ENCODE measurements around the gene IL21.
A peak's percentile ranks its signal among the peaks of the same experiment; 100 is the strongest.
"Not testable (repeated sequence)": the region's sequence is repeated elsewhere in the genome, so short reads cannot be mapped to it uniquely, and the experiment has no call there.

The IL21 gene

GRCh38 chr4:122621016-122621507 lies at the start of gene IL21:
IL21 (minus strand) TSS chr4:122621066; CDS start chr4:122621011, 55 bp downstream.
- DNase-seq: no peak

- peak in 1 of 58 donors; percentile 4 for DNase-seq
Observed at GRCh38 chr4:122669911-122670738, 49.3 kb upstream of the IL21 start.

- no peak for DNase-seq
Observed at GRCh38 chr4:122668241-122668640, 47.4 kb upstream of the IL21 start.

- no peak for DNase-seq
Observed at GRCh38 chr4:122666527-122667245, 45.8 kb upstream of the IL21 start.

GRCh38 chr4:122665161-122665929 lies 44.5 kb upstream of the IL21 start:
- no peak for DNase-seq

- DNase-seq: no peak
Observed at GRCh38 chr4:122663814-122664610, 43.1 kb upstream of the IL21 start.

- DNase-seq: no peak
Observed at GRCh38 chr4:122663291-122663690, 42.4 kb upstream of the IL21 start.

- no peak for DNase-seq
Observed at GRCh38 chr4:122662701-122663100, 41.8 kb upstream of the IL21 start.

GRCh38 chr4:122661176-122662160 lies 40.6 kb upstream of the IL21 start:
- no peak for DNase-seq

- no peak for DNase-seq
Observed at GRCh38 chr4:122658818-122659295, 38.0 kb upstream of the IL21 start.

- no peak for DNase-seq
Observed at GRCh38 chr4:122658377-122658776, 37.5 kb upstream of the IL21 start.

GRCh38 chr4:122657553-122657952 lies 36.7 kb upstream of the IL21 start:
- DNase-seq: no peak

- DNase-seq: not testable (repeated sequence)
Observed at GRCh38 chr4:122656583-122656982, 35.7 kb upstream of the IL21 start.

GRCh38 chr4:122652379-122652778 lies 31.5 kb upstream of the IL21 start:
- peak in 8 of 58 donors; percentile 1 to 17 (median 6) for DNase-seq

- DNase-seq: no peak
Observed at GRCh38 chr4:122650148-122650547, 29.3 kb upstream of the IL21 start.

GRCh38 chr4:122647656-122648055 lies 26.8 kb upstream of the IL21 start:
- DNase-seq: no peak

- no peak for DNase-seq
Observed at GRCh38 chr4:122643257-122643656, 22.4 kb upstream of the IL21 start.

- no peak for DNase-seq
Observed at GRCh38 chr4:122639181-122639580, 18.3 kb upstream of the IL21 start.

GRCh38 chr4:122636697-122637096 lies 15.8 kb upstream of the IL21 start:
- no peak for DNase-seq
